ENCODE measurements around the gene CFAP410. TPM values are rescaled to one million over a fixed set of nuclear protein-coding genes. Genes with fewer than 3 reads are reported as not detected.

The CFAP410 gene
- total RNA-seq, 1 donor from 2014 or later, result 14.2 TPM

GRCh38 chr21:44337941-44338895 is 972 bp downstream of the CFAP410 start:
- Mint-ChIP-seq H3K36me3 (ENCODE audit: low read depth) (no peaks in the 10 kb centered on the region), H3K27ac (ENCODE audit: unreplicated experiment) (peak overlapping the region; percentile 85), H3K4me1 (ENCODE audit: low read depth) (peaks cover 22% of the 10 kb centered on the region), H3K27me3 (ENCODE audit: low read depth) (no peaks in the 10 kb centered on the region), H3K9me3 (ENCODE audit: low read depth) (no peaks in the 10 kb centered on the region), H3K4me3 (ENCODE audit: unreplicated experiment) (peak overlapping the region; percentile 75)
- TF ChIP-seq CTCF (IDR thresholded peaks at IDR 0.05), result peak; percentile 77
- DNase-seq (ENCODE audit: low spot score), result peak; percentile 89

DNA sequence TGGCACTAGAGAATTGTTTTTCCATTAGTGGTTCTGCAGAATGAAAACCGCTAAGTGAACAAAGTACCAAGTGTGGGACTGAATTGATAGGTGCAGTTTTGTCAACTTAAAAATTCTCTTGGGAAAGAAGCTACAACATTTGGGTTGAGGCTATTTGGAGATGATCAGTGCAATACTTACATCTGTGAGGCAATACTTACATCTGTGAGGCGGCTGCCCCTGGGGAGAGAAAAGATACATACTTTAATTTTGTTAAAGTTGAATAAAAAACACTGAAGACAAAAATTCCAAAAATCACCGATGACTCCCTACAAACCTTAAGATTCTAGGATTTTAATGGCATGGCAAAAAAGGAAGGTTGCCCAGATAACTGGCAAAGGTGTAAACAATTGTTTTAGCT is 1.7 kb downstream of the CFAP410 start:
- Mint-ChIP-seq H3K9me3 (ENCODE audit: low read depth) (no peaks in the 10 kb centered on the region), H3K4me3 (ENCODE audit: unreplicated experiment) (no peak overlapping the region), H3K27me3 (ENCODE audit: low read depth) (no peaks in the 10 kb centered on the region), H3K4me1 (ENCODE audit: low read depth) (peaks cover 22% of the 10 kb centered on the region), H3K27ac (ENCODE audit: unreplicated experiment) (no peak overlapping the region), H3K36me3 (ENCODE audit: low read depth) (no peaks in the 10 kb centered on the region)
- DNase-seq (ENCODE audit: low spot score), result no peak
- TF ChIP-seq CTCF (IDR thresholded peaks at IDR 0.05), result no peak

DNA sequence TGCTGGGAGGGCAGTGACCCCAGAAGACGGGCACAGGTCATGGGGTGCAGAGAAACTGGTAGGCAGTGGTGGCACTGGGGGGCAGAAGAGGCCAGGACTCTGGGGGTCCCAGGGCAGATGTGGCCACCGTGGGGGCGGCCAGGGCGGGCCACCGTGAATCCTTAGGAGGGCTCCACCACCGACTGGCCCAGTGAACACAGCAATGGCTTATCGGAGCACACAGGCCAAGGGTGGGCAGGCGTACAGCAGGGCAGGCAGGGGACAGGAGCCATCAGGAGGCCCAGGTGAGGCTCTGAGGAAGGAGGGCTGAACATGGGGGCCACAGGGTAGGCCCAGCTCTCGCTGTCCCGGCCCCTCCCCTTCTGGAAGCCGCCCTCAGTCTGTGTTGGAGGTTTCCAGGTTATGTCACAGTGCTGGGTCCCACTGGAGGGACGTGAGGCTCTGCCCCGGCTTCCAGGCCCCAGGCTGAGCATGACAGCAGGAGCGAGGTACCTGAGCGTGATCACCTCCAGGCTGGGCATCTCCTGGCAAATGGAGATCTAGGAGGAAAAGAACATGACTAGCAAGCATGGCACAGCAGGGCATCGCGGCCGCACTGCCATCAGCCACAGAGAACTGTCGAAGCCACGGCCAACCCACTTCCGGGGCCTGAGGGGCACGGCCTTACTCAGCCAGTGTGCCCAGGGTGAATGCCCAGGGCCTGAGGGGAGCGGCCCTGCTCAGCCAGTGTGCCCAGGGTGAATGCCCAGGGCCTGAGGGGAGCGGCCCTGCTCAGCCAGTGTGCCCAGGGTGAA is 3.7 kb downstream of the CFAP410 start:
- peaks cover 24% of the 10 kb centered on the region for H3K4me1 Mint-ChIP-seq (ENCODE audit: low read depth)
- no peak for TF ChIP-seq CTCF (IDR thresholded peaks at IDR 0.05)
- H3K4me3 Mint-ChIP-seq (ENCODE audit: unreplicated experiment), result no peak overlapping the region
- DNase-seq (ENCODE audit: low spot score), result no peak
- H3K27me3 Mint-ChIP-seq (ENCODE audit: low read depth), result no peaks in the 10 kb centered on the region
- H3K9me3 Mint-ChIP-seq (ENCODE audit: low read depth), result no peaks in the 10 kb centered on the region
- no peaks in the 10 kb centered on the region for H3K36me3 Mint-ChIP-seq (ENCODE audit: low read depth)
- H3K27ac Mint-ChIP-seq (ENCODE audit: unreplicated experiment), result no peak overlapping the region

DNA sequence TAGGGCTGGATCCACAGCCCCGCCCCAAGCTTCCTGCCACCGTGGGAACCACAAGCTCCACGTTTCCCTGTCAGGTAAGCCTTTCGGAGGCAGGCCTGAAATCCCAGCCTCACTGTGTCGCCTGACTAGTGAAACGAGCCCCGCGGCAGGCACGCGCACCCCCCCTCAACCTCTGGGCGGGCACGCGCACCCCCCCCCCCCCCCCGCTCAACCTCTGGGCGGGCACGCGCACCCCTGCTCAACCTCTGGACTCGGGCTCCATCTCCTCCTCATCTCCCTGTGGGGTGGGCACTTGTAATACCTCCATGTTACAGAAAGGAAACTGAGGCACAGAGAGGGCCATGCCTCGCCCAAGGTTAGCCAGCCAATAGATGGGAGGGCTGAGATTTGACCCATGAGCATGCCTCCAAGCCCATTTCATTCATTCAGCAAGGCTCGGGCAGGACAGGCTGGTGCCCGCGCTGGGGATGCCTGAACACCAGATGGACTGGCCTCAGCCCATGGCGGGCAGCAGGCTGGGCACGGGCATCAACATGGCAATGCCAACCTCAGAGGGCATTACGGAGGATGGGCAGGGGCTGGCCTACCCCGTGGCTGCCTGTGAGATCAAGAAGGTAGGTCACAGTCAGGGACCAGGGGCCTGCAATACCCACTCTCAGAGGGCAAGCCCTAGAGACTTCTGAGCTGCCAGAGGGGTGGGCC is 4.7 kb downstream of the CFAP410 start:
- H3K27ac Mint-ChIP-seq (ENCODE audit: unreplicated experiment), result no peak overlapping the region
- peaks cover 16% of the 10 kb centered on the region for H3K4me1 Mint-ChIP-seq (ENCODE audit: low read depth)
- no peak overlapping the region for H3K4me3 Mint-ChIP-seq (ENCODE audit: unreplicated experiment)
- no peaks in the 10 kb centered on the region for H3K36me3 Mint-ChIP-seq (ENCODE audit: low read depth)
- H3K9me3 Mint-ChIP-seq (ENCODE audit: low read depth), result no peaks in the 10 kb centered on the region
- no peaks in the 10 kb centered on the region for H3K27me3 Mint-ChIP-seq (ENCODE audit: low read depth)
- no peak for TF ChIP-seq CTCF (IDR thresholded peaks at IDR 0.05)
- no peak for DNase-seq (ENCODE audit: low spot score)

Data from chondrocyte (in vitro differentiated cells).